SK-N-SH treated with all-trans-retinoic acid at 6 μM for 48 hours (cell line): ENCODE data around the gene TTC33.
"Not testable (repeated sequence)": the region's sequence is repeated elsewhere in the genome, so short reads cannot be mapped to it uniquely, and the experiment has no call there.

Experiments
- ATAC-seq: fragments of 200-7000 bp; cut with Tn5 transposase; 3 replicates; pipeline ENCODE4 v1.9.1; 2020; ENCODE audit warnings: mild to moderate bottlenecking, moderate library complexity
- ARNTL ChIP-seq: fragments of 450-650 bp; formaldehyde crosslinking; IDR thresholded peaks from 2 replicates; pipeline ENCODE4 v1.5.0; 2020; ENCODE audit warnings: low read depth, mild to moderate bottlenecking, moderate library complexity, borderline replicate concordance
- BACH2 ChIP-seq: fragments of 250-450 bp; sonication (Bioruptor Pico); IDR thresholded peaks from 2 replicates; pipeline ENCODE4 v1.9.0; 2021; ENCODE audit warnings: mild to moderate bottlenecking, borderline replicate concordance
- CSDC2 ChIP-seq: fragments of 250-450 bp; sonication (Bioruptor Pico); IDR thresholded peaks from 2 replicates; pipeline ENCODE4 v1.5.0; 2020; ENCODE audit warnings: mild to moderate bottlenecking, moderate library complexity
- ESRRG ChIP-seq: fragments of 250-450 bp; sonication (Bioruptor Pico); IDR thresholded peaks from 2 replicates; pipeline ENCODE4 v1.6.1; 2021; ENCODE audit warnings: mild to moderate bottlenecking
- GLIS3 ChIP-seq: fragments of 250-450 bp; sonication (Bioruptor Pico); IDR thresholded peaks from 2 replicates; pipeline ENCODE4 v1.5.0; 2020; ENCODE audit warnings: mild to moderate bottlenecking, moderate library complexity
- ISL1 ChIP-seq: fragments of 250-450 bp; sonication (Bioruptor Pico); IDR thresholded peaks from 2 replicates; pipeline ENCODE4 v2.1.2; 2022; ENCODE audit warnings: mild to moderate bottlenecking, moderate library complexity
- OSR1 ChIP-seq: fragments of 250-450 bp; sonication (Bioruptor Pico); IDR thresholded peaks from 2 replicates; pipeline ENCODE4 v1.8.0; 2022; ENCODE audit warnings: moderate library complexity, mild to moderate bottlenecking, inconsistent platforms
- PPARA ChIP-seq: fragments of 250-450 bp; sonication (Bioruptor Pico); IDR thresholded peaks from 2 replicates; pipeline ENCODE4 v1.5.0; 2020; ENCODE audit warnings: mild to moderate bottlenecking, borderline replicate concordance
- RARB ChIP-seq: fragments of 250-450 bp; sonication (Bioruptor Pico); IDR thresholded peaks from 2 replicates; pipeline ENCODE4 v1.8.0; 2021; ENCODE audit warnings: mild to moderate bottlenecking, moderate library complexity
- SNAI2 ChIP-seq: fragments of 250-450 bp; sonication (Bioruptor Pico); IDR thresholded peaks from 2 replicates; pipeline ENCODE4 v1.5.0; 2020; ENCODE audit warnings: mild to moderate bottlenecking, moderate library complexity
- TOX ChIP-seq: fragments of 250-450 bp; sonication (Bioruptor Pico); IDR thresholded peaks from 2 replicates; pipeline ENCODE4 v1.8.0; 2021; ENCODE audit warnings: mild to moderate bottlenecking, moderate library complexity, borderline replicate concordance
- ZC3H10 ChIP-seq: fragments of 250-450 bp; sonication (Bioruptor Pico); IDR thresholded peaks from 2 replicates; pipeline ENCODE4 v1.5.1; 2021; ENCODE audit warnings: mild to moderate bottlenecking, moderate library complexity
- ZFP3 ChIP-seq: fragments of 250-450 bp; sonication (Bioruptor Pico); IDR thresholded peaks from 2 replicates; pipeline ENCODE4 v1.5.0; 2020; ENCODE audit warnings: mild to moderate bottlenecking, moderate library complexity
- ZFP30 ChIP-seq: fragments of 450-650 bp; formaldehyde crosslinking; IDR thresholded peaks from 2 replicates; pipeline ENCODE4 v1.5.0; 2022; ENCODE audit warnings: mild to moderate bottlenecking, moderate library complexity
- ZNF8 ChIP-seq: fragments of 450-650 bp; formaldehyde crosslinking; IDR thresholded peaks from 2 replicates; pipeline ENCODE4 v1.5.0; 2020; ENCODE audit warnings: mild to moderate bottlenecking, moderate library complexity
- TF ChIP-seq, protein P1 (sequence below): fragments of 250-450 bp; sonication (Bioruptor Pico); IDR thresholded peaks from 2 replicates; pipeline ENCODE4 v1.8.0; 2021; ENCODE audit warnings: low read depth, mild to moderate bottlenecking, moderate library complexity, borderline replicate concordance
- TF ChIP-seq, protein P2 (sequence below): fragments of 250-450 bp; sonication (Bioruptor Pico); IDR thresholded peaks from 2 replicates; pipeline ENCODE4 v1.5.0; 2020; ENCODE audit warnings: mild to moderate bottlenecking, moderate library complexity
- TF ChIP-seq, protein P3 (sequence below): fragments of 250-450 bp; sonication (Bioruptor Pico); IDR thresholded peaks from 2 replicates; pipeline ENCODE4 v1.5.1; 2021; ENCODE audit warnings: mild to moderate bottlenecking, moderate library complexity
- TF ChIP-seq, protein P4 (sequence below): fragments of 250-450 bp; sonication (Bioruptor Pico); IDR thresholded peaks from 2 replicates; pipeline ENCODE4 v1.5.1; 2020; ENCODE audit warnings: low read depth, mild to moderate bottlenecking, moderate library complexity

The TTC33 gene

DNA sequence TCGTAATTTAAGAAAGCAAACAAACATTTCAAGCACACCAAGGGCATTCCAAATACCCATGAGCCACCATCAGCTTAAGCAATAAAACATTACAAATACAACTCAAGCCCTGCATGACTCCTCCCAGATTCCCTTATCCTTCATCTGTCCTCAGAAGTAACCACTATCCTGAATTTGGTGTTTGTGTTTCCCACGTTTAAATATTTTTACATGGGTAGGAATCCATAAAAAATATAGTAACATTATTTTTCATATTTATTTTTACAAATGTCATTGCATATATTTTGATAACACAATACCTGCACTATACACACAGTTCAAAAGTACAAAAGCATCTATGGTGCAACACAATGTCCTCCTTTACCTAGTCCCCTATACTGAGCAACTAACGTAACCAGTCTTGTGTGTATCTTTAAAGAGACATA is 36.0 kb upstream of the TTC33 start:
- no peak for ATAC-seq
- TF ChIP-seq CSDC2 (CRISPR knock-in tag) (no peak), ZC3H10 (CRISPR knock-in tag) (no peak)

DNA sequence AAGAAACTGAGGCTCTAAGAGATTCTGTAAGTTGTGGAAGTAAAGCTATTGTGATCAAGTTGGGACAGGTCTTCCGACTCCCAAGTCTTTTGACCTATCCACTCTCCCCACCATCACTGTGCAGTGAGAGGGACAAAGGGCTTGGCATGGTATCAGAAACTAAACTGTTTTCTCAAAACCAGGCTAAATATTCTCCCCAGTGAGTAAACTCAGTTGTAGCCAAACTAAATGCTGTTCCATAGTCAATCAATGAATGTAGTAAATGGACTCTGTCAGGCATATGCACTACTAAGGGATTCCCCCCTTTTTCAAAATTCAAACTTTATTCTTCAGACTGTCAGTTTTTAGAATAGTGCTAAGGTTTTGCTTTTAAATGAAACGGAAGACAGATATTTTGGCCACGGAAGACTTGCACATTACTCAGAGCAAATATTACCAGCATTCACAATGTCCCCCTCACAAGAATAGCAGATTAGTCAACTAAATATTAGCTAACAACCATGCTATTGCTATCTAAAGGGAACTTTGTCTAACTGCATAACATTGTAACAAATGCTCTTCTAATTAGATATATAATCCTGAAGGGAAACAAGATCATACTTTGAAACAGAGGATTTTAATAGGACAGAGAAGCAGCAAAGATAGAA is 35.3 kb upstream of the TTC33 start:
- no peak for ATAC-seq
- TF ChIP-seq, protein P1, sequence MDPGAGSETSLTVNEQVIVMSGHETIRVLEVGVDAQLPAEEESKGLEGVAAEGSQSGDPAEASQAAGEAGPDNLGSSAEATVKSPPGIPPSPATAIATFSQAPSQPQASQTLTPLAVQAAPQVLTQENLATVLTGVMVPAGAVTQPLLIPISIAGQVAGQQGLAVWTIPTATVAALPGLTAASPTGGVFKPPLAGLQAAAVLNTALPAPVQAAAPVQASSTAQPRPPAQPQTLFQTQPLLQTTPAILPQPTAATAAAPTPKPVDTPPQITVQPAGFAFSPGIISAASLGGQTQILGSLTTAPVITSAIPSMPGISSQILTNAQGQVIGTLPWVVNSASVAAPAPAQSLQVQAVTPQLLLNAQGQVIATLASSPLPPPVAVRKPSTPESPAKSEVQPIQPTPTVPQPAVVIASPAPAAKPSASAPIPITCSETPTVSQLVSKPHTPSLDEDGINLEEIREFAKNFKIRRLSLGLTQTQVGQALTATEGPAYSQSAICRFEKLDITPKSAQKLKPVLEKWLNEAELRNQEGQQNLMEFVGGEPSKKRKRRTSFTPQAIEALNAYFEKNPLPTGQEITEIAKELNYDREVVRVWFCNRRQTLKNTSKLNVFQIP (CRISPR knock-in tag): no peak
- TF ChIP-seq, protein P2, sequence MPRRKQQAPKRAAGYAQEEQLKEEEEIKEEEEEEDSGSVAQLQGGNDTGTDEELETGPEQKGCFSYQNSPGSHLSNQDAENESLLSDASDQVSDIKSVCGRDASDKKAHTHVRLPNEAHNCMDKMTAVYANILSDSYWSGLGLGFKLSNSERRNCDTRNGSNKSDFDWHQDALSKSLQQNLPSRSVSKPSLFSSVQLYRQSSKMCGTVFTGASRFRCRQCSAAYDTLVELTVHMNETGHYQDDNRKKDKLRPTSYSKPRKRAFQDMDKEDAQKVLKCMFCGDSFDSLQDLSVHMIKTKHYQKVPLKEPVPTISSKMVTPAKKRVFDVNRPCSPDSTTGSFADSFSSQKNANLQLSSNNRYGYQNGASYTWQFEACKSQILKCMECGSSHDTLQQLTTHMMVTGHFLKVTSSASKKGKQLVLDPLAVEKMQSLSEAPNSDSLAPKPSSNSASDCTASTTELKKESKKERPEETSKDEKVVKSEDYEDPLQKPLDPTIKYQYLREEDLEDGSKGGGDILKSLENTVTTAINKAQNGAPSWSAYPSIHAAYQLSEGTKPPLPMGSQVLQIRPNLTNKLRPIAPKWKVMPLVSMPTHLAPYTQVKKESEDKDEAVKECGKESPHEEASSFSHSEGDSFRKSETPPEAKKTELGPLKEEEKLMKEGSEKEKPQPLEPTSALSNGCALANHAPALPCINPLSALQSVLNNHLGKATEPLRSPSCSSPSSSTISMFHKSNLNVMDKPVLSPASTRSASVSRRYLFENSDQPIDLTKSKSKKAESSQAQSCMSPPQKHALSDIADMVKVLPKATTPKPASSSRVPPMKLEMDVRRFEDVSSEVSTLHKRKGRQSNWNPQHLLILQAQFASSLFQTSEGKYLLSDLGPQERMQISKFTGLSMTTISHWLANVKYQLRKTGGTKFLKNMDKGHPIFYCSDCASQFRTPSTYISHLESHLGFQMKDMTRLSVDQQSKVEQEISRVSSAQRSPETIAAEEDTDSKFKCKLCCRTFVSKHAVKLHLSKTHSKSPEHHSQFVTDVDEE: no peak
- no peak for TF ChIP-seq GLIS3
- TF ChIP-seq OSR1 (CRISPR knock-in tag): no peak
- no peak for TF ChIP-seq SNAI2 (CRISPR knock-in tag)
- no peak for TF ChIP-seq ZC3H10 (CRISPR knock-in tag)
- TF ChIP-seq ARNTL (CRISPR knock-in tag): no peak
- no peak for TF ChIP-seq ZFP3 (CRISPR knock-in tag)
- TF ChIP-seq TOX (CRISPR knock-in tag): no peak
- TF ChIP-seq, protein P3, sequence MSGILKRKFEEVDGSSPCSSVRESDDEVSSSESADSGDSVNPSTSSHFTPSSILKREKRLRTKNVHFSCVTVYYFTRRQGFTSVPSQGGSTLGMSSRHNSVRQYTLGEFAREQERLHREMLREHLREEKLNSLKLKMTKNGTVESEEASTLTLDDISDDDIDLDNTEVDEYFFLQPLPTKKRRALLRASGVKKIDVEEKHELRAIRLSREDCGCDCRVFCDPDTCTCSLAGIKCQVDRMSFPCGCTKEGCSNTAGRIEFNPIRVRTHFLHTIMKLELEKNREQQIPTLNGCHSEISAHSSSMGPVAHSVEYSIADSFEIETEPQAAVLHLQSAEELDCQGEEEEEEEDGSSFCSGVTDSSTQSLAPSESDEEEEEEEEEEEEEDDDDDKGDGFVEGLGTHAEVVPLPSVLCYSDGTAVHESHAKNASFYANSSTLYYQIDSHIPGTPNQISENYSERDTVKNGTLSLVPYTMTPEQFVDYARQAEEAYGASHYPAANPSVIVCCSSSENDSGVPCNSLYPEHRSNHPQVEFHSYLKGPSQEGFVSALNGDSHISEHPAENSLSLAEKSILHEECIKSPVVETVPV (CRISPR knock-in tag): no peak
- no peak for TF ChIP-seq RARB (CRISPR knock-in tag)
- TF ChIP-seq BACH2: no peak
- no peak for TF ChIP-seq ZNF8 (CRISPR knock-in tag)
- TF ChIP-seq, all 23 proteins: peak for 0

DNA sequence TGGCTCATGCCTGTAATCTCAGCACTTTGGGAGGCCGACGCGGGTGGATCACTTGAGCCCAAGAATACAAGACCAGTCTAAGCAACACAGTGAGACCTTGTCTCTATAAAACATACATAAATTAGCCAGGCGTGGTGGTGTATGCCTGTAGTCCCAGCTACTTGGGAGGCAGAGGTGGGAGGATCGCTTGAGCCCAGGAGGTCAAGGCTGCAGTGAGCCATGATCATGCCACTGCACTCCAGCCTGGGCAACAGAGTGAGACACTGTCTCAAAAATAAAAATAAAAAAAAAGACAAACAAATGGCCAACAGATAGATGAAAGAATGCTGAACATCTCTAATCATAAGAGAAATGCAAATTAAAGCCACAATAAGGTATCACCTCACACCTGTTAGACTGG is 33.2 kb upstream of the TTC33 start:
- ATAC-seq: not testable (repeated sequence)

DNA sequence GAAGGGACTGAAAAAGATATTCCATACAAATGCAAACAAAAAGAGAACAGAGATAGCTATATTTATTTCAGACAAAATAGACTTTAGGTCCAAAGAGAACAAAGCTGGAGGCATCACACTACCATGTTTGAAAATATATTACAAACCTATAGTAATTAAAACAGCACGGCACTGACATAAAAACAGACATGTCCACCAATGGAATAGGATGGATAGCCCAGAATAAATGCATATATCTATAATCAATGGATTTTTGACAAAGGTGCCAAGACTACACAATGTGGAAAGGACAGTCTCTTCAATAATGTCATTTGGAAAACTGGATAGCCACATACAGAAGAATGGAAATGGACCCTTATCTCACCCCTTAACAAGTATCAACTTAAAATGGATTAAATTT is 32.2 kb upstream of the TTC33 start:
- no peak for ATAC-seq
- TF ChIP-seq ESRRG (CRISPR knock-in tag): no peak
- TF ChIP-seq, protein P4, sequence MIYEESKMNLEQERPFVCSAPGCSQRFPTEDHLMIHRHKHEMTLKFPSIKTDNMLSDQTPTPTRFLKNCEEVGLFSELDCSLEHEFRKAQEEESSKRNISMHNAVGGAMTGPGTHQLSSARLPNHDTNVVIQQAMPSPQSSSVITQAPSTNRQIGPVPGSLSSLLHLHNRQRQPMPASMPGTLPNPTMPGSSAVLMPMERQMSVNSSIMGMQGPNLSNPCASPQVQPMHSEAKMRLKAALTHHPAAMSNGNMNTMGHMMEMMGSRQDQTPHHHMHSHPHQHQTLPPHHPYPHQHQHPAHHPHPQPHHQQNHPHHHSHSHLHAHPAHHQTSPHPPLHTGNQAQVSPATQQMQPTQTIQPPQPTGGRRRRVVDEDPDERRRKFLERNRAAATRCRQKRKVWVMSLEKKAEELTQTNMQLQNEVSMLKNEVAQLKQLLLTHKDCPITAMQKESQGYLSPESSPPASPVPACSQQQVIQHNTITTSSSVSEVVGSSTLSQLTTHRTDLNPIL (CRISPR knock-in tag): no peak
- no peak for TF ChIP-seq ISL1
- no peak for TF ChIP-seq ARNTL (CRISPR knock-in tag)
- TF ChIP-seq ZC3H10 (CRISPR knock-in tag): no peak
- TF ChIP-seq ZFP30 (CRISPR knock-in tag): no peak
- TF ChIP-seq, protein P2: no peak
- no peak for TF ChIP-seq GLIS3
- TF ChIP-seq PPARA (CRISPR knock-in tag): no peak

DNA sequence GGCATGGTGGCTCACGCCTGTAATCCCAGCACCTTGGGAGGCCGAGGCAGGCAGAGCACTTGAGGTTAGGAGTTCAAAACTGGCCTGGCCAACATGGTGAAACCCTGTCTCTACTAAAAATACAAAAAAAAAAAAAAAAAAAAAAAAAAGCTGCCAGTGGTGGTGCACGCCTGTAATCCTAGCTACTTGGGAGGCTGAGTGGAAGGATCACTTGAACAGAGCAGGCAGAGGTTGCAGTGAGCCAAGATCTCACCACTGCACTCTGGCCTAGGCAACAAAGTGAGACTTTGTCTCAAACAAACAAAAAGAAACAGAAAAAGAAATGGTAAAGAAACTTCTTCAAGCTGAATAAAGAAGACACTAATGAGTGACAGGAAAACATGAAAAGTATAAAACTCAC is 30.9 kb upstream of the TTC33 start:
- ATAC-seq: not testable (repeated sequence)
